Amniotic epithelial cell (primary cell): Measurements from ENCODE around the gene TTPAL.
"Not testable (repeated sequence)": the region's sequence is repeated elsewhere in the genome, so short reads cannot be mapped to it uniquely, and the experiment has no call there.

ENCODE experiments used
- DNase-seq: peaks from one replicate; pipeline ENCODE4 v3.0.0-alpha.2; 2010; ENCODE audit warnings: low read depth

TTPAL gene

GRCh38 chr20:44468044-44468782 lies 7.5 kb upstream of the TTPAL start:
- no peak for DNase-seq

DNA sequence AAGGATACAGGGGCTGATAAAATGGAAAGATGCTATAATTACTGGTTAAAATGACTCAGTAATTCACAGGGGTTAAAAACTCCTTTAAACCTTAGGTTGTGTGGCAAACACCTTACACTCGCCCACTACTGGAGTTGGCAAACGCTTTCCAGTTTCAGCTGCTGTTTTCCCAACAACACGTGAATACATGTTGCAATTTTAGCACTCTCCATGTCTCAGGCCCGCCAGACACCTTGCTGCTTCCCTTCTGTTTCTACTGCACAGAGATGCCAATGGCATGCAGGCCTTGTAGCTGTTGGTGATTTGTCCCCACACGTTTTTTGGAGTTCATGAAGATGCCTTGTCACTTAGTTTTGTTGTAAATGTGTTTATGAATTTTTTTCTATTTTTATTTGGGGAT lies 5.3 kb upstream of the TTPAL start:
- DNase-seq = peak; percentile 30

DNA sequence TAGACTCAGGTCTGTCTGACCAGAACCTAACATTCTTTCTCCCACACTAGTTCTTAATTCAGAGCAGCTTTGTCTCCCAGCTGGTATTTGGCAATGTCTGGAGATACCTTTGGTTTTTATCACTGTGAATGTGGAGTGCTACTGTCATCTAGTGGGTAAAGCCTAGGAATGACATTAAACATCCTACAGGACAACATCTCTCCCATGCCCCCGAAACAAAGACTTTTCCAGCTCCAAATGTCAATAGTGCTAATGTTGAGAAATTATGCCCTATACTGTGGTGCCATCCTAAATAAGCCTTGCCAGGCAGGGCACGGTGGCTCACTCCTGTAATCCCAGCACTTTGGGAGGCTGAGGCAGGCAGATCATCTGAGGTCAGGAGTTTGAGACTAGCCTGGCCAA lies 4.2 kb upstream of the TTPAL start:
- DNase-seq = peak; percentile 73

- not testable (repeated sequence) for DNase-seq
Observed at GRCh38 chr20:44472283-44472682, 3.4 kb upstream of the TTPAL start.

GRCh38 chr20:44475372-44475693 lies 341 bp upstream of the TTPAL start:
- no peak for DNase-seq

GRCh38 chr20:44477151-44477550 lies 1.5 kb downstream of the TTPAL start:
- DNase-seq = no peak

- DNase-seq = no peak
Observed at GRCh38 chr20:44478206-44478605, 2.5 kb downstream of the TTPAL start.

GRCh38 chr20:44479643-44480042 lies 4.0 kb downstream of the TTPAL start:
- no peak for DNase-seq

- no peak for DNase-seq
Observed at GRCh38 chr20:44480097-44480496, 4.4 kb downstream of the TTPAL start.

DNA sequence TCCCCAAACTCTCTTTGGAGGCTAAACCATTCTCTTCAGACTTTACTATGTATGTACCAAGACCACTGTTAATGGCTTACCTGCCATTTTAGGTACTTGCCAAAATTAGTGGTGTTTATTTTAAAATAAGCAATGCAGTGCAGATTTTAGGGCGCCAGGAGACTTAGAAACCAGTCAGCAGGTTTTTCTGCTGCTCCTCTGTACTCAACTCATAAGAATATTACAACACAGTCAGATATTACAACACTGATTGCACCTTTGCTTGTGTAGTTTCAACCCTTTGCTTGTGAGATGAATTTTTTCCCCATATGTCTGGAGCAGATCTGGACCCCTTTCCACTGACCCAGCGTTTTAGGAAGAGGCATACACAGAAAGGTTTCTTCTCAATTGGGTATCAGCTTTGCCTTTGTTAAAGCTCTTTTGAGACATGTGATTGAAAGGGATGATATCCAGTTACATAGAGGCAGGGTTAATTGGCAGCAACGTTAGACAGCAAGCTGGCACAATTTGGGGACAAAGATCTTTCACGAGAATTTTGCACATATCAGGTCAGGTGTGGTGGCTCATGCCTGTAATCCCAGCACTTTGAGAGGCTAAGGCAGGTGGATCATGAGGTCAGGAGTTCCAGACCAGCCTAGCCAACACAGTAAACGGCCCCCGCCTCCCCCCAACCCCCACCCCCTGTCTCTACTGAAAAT lies 6.2 kb downstream of the TTPAL start:
- peak; percentile 51 for DNase-seq

DNA sequence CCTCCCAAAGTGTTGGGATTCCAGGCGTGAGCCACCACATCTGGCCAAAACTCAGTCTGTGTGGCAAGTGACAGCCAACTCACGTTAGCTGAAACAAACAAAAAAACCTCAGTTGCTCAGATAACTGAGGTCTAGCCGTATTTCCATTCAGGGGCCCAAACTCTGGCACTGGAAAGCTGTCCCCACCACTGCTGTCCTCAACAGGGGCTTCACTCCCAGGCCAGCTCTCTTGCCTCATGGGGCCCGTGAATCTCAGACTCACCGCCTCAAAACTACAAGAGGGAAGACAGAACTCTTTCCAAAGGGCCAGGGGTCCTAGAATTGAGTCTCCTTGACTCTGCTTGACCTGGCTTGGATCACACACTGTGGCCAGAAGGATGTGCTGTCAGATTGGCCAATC lies 7.4 kb downstream of the TTPAL start:
- DNase-seq = no peak

DNA sequence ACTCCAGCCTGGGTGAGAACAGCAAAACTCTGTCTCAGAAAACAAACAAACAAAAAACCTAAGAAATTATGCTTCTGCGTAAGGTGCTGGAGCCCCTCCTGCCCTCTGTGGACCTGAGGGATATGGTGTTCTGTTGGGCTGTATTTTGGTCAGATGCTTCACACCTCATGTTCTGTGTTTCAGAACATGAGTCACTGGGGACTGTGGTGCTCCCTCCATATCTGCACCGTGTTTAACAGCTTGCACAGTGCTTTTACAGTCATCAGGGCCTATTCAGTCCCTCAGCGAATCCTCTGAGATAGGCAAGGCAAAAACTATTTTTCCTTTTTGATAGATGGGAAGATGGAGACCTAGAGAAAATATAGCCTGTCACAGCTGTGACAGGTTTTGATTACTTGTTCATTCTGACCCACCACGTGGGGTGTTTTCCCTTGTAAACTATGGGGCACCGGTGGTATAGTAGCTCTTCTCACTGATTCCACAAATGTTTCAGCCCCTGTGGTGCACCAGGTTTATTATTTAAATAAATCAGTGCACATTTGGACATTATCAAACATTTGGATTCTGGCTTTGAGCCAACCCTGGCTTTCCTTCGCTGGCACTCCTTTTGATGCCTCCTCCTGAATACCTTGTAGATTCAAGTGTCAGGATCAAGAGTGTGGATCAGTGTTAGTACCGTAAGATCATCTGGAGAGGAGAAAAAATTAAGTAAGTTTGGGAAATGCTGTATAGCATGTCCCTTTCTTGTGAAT lies 9.6 kb downstream of the TTPAL start:
- peak; percentile 50 for DNase-seq

DNA sequence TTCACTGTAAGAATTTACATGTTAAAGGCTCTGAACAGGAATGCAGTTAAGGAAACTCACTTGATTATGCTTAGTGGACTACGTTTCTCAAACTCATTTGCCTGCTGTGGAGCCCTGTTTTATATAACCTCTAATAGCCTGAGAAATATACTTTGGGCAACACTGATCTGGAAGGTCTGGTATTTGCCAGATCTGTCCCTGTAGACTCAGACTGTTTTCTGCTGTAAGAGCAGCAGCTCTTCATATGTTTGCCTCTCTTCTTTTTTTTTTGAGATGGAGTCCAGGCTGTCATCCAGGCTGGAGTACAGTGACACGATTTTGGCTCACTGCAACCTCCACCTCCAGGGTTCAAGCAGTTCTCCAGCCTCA lies 10.1 kb downstream of the TTPAL start:
- no peak for DNase-seq

DNA sequence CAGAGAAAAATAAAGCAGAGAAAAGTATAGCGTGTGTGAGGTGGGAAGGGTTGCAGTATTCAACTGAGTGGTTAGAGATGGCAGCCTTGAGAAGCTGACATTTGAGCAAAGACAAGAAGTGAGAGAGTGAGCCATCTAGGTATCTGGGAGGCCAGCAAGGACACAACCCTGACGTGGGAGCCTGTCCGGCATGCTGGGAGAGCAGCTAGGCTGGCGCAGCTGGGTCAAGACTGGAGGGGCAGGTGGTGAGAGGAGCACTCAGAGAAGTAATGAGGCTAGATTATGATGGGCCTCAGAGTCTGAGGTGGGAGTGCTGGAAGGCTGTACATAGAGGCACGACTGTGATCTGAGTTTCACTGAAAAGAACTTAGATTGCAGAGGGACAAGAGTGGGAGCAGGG lies 12.9 kb downstream of the TTPAL start:
- no peak for DNase-seq

DNA sequence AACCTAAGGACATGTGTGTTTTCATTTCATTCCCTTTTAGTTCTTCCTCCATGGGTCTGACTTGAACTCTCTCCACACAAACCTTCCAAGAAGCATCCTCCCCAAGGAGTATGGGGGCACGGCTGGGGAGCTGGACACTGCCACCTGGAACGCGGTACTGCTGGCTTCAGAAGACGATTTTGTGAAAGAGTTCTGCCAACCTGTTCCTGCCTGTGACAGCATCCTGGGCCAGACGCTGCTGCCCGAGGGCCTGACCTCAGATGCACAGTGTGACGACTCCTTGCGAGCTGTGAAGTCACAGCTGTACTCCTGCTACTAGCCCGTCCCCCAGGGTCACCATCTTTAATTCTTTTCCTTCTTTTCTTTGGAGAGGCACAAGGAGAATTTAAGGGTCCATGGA lies 13.5 kb downstream of the TTPAL start:
- DNase-seq = no peak

DNA sequence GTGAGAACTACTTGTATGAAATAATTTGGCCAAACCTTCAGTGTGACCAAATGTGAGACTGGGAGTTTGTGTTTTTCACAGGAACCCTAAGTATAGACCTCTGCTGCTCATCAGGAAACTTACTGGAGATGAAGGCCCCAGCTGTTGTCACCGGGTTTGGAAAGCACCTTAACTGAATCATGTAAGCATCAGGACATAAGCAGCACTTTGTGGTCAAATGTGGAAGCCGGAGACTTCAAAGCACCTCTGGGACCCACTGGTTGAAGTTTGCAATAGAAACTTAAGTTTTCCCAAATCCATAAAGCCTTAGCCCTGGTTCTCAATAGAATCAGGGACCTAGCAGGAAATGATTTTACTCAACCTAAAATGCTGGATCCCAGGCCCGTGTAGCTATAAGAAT lies 14.3 kb downstream of the TTPAL start:
- DNase-seq = no peak

- DNase-seq = peak; percentile 66
Observed at GRCh38 chr20:44491635-44492395, 16.1 kb downstream of the TTPAL start.

DNA sequence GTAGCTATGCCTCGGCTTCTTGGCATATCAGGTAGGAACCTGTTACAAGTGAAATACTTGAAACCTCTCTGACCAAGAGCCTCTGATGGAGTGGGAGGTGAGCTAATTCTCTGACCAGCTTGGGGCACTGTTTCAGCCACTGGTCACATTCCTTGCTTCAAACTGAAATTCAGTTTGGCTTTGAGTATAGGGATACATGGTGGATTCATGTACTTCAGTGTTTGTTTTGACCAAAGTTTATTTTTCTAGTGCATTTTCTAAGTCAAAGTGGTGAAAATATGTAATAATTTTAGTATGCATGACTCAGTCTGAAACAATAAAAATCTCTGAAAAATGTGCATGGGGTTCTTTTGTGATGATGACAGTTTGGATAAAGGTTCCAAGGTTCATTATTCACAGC lies 18.6 kb downstream of the TTPAL start:
- peak; percentile 33 for DNase-seq

DNA sequence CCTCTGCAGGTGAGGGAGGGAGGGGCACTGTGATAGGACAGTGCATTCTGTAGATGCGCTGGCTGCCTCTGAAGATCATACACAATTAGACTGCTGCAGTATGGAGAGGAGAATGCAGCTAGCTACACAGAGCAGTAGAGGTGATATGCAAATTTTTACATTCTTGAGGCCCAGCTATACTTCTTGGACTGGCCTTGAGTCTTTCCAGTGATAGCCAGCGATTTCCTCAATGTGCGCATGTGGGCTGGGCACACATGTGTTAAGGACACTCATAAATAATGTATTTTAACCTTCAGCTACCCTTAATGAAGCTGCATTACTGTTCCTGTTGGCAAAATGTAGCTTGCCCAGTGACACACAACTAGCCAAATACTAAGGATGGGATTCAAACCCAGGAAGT lies 19.0 kb downstream of the TTPAL start:
- DNase-seq = peak; percentile 69

GRCh38 chr20:44495257-44495656 lies 19.6 kb downstream of the TTPAL start:
- DNase-seq = peak; percentile 93

- peak; percentile 99 for DNase-seq
Observed at GRCh38 chr20:44495802-44496481, 20.3 kb downstream of the TTPAL start.

DNA sequence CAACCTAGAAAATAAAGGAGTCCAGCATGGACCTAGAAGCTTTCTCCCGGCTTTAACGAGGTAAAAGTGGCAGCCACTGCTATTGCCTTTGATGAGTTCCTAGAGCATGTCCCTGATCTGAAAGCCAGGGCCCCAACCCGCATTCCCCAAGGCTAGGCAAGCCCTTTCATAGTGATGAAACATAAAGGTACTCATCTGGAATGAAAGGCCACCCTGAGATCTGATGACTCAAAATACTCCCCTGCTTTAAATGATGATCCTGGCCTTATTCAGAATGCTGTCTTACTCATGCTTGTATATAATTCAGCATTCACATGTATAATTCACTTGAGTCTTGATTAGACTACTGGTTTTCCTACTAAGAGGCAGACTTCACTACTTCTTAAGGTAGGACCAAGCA lies 21.3 kb downstream of the TTPAL start:
- DNase-seq = peak; percentile 96
